HL-60 (cell line): ENCODE data around the gene DNAJA3.

ENCODE experiments used
- DNase-seq, 2 experiments: peaks; one replicate each; pipeline ENCODE4 v3.0.0-alpha.2; 2010 to 2020; ENCODE audit warnings: low read depth in 1 of 2, low spot score in 1 of 2
- H3K27ac ChIP-seq: fragments of 250-450 bp; sonication (Bioruptor Pico); replicated peaks from 2 replicates; pipeline ENCODE4 v1.5.1; 2020; ENCODE audit warnings: mild to moderate bottlenecking, moderate library complexity
- H3K27me3 ChIP-seq: fragments of 250-450 bp; sonication (Bioruptor Pico); 2 replicates; pipeline ENCODE4 v1.5.1; 2021; ENCODE audit warnings: mild to moderate bottlenecking, moderate library complexity; ENCODE audit not compliant: insufficient read depth, poor library complexity, severe bottlenecking
- H3K4me3 ChIP-seq: replicated peaks from 2 replicates; pipeline ENCODE4 v1.5.1; 2011; ENCODE audit warnings: mild to moderate bottlenecking, control low read depth, low read length; ENCODE audit not compliant: insufficient read depth
- GABPA ChIP-seq: IDR thresholded peaks from 2 replicates; pipeline ENCODE4 v1.6.1; 2012; ENCODE audit warnings: low read depth
- POLR2AphosphoS5 ChIP-seq: IDR thresholded peaks from 2 replicates; pipeline ENCODE4 v1.6.1; 2012; ENCODE audit warnings: low read depth
- SPI1 ChIP-seq: IDR thresholded peaks from 2 replicates; pipeline ENCODE4 v1.6.1; 2012; ENCODE audit warnings: low read depth, mild to moderate bottlenecking, borderline replicate concordance
- TF ChIP-seq, protein P1 (sequence below): IDR thresholded peaks from 2 replicates; pipeline ENCODE4 v1.6.1; 2012; ENCODE audit warnings: low read depth; ENCODE audit not compliant: insufficient replicate concordance
- TF ChIP-seq, protein P2 (sequence below): IDR thresholded peaks from one replicate; pipeline ENCODE4 v1.5.1; 2011; ENCODE audit warnings: low read length, control low read depth, inconsistent platforms; ENCODE audit not compliant: insufficient read depth

DNAJA3 gene

DNA sequence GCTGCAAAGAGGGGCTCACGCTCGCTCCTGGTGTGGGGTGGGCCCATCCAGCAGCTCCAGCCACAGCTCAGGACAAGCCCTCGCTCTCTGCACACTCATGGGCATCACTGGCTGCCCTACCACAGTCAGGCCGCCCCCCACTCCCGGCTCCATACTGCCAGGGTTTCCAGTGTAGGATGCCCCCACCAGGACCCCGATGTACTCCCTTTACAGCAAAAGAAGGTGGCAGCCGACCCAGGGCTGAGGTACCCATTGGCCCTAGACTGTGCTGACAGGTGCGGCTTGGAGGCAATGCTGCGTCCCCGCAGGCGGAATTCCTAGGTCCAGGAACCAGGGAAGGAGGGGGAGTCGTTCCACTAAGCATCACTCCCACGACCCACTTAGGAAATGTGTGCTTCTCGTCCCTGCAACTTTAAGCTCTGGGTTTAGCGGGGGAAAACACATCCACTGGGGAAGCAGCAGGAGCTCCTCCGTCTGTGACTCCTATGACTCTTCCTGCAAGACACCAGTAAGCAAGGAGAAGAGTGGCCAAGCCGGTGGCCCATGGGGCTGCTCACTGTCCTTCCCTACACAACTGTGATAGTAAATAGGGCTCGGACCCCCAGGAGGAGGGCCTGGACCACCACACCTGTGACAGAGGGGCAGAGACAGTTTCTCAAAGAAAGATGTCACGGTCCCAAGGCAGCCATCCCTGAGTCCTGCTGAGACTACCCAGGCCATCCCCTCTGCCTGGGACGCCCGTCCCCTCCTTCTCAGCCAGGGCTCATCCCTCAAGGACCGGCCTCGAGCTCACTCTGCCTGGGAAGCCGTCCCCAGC is 22.3 kb upstream of the DNAJA3 start:
- DNase-seq = no peak
- no peaks in the 10 kb centered on the region for H3K27me3 ChIP-seq
- H3K4me3 ChIP-seq = no peak overlapping the region
- H3K27ac ChIP-seq = no peak overlapping the region
- TF ChIP-seq SPI1 = no peak
- TF ChIP-seq POLR2AphosphoS5 = no peak
- TF ChIP-seq, protein P1, sequence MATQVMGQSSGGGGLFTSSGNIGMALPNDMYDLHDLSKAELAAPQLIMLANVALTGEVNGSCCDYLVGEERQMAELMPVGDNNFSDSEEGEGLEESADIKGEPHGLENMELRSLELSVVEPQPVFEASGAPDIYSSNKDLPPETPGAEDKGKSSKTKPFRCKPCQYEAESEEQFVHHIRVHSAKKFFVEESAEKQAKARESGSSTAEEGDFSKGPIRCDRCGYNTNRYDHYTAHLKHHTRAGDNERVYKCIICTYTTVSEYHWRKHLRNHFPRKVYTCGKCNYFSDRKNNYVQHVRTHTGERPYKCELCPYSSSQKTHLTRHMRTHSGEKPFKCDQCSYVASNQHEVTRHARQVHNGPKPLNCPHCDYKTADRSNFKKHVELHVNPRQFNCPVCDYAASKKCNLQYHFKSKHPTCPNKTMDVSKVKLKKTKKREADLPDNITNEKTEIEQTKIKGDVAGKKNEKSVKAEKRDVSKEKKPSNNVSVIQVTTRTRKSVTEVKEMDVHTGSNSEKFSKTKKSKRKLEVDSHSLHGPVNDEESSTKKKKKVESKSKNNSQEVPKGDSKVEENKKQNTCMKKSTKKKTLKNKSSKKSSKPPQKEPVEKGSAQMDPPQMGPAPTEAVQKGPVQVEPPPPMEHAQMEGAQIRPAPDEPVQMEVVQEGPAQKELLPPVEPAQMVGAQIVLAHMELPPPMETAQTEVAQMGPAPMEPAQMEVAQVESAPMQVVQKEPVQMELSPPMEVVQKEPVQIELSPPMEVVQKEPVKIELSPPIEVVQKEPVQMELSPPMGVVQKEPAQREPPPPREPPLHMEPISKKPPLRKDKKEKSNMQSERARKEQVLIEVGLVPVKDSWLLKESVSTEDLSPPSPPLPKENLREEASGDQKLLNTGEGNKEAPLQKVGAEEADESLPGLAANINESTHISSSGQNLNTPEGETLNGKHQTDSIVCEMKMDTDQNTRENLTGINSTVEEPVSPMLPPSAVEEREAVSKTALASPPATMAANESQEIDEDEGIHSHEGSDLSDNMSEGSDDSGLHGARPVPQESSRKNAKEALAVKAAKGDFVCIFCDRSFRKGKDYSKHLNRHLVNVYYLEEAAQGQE = no peak
- TF ChIP-seq GABPA = no peak
- TF ChIP-seq, protein P2, sequence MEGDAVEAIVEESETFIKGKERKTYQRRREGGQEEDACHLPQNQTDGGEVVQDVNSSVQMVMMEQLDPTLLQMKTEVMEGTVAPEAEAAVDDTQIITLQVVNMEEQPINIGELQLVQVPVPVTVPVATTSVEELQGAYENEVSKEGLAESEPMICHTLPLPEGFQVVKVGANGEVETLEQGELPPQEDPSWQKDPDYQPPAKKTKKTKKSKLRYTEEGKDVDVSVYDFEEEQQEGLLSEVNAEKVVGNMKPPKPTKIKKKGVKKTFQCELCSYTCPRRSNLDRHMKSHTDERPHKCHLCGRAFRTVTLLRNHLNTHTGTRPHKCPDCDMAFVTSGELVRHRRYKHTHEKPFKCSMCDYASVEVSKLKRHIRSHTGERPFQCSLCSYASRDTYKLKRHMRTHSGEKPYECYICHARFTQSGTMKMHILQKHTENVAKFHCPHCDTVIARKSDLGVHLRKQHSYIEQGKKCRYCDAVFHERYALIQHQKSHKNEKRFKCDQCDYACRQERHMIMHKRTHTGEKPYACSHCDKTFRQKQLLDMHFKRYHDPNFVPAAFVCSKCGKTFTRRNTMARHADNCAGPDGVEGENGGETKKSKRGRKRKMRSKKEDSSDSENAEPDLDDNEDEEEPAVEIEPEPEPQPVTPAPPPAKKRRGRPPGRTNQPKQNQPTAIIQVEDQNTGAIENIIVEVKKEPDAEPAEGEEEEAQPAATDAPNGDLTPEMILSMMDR = no peak

DNA sequence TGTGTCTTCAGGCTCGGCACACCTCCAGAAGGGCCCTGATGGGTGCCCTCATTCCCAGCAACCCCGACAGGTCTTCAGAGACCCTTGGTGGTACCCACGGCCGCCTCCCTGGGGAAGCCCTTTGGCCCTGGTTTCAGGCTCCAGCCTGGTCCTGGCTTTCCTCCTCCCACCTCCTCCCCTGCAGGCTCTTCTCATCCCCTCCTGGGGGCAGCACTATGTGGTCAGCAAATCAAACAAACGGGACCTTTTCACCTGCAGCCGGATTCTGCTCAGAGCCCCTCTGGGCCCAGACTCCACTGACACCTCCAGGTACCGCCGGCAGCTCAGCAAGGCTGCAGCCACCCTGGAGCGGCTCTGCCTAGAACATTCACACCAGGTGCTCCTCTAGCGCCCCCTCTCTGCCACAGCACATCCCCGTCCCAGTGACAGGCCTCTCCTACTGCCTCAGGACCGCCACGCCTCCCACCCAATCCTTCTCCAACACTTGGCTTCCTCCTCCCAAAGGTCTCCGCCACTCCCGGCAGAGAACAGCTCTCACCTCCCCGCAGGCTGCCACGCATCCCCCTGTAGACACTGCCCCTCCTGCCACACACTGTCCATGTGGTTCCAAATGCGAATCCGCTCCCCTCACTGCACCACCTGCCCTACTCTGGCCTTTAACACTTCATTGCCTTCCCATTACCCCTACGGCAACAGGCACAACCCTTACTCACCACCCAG is 21.3 kb upstream of the DNAJA3 start:
- peak in 1 of 2 experiments; percentile 46 for DNase-seq

DNA sequence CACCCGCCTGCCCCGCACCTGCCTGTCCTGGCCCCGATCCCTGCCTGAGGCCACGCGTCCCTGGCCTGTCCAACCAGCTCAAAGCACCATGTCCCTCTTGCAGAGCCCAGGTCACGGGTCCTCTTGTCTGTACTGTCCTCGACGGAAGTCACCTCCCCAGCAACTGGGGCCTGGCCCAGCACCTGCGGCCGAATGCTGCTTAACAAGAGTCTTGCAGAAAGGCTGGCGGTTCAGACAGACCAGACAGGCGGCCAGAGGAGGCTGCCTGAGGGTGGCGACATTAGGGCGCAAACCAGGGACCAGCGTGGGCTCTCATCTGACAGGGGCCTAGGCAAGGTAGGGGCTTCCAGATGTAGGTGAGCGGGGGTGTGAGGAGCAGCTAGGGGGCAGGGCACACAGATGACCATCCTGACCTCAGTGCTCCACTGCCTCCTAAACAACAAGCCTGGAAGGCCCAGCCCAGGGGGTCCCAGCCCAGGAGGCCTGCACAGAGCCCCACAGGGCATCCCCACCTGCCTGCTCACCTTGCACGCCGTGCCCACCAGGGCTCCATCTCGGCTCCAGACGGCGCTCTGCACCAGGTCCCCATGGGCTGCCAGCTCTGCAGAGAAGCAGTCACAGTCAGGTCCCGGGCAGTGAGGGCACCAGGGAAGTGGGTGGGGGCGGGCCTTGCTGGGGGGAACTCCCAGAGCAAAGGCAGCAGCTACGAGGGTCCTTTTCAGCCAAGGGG is 20.5 kb upstream of the DNAJA3 start:
- Histone ChIP-seq H3K27ac (no peak overlapping the region), H3K27me3 (no peaks in the 10 kb centered on the region), H3K4me3 (no peak overlapping the region)
- TF ChIP-seq SPI1 (no peak), GABPA (no peak), POLR2AphosphoS5 (no peak)
- TF ChIP-seq, protein P1 = no peak
- TF ChIP-seq, protein P2 = no peak
- DNase-seq = no peak

More for the DNA sequence above, 21.3 kb upstream of the DNAJA3 start:
- H3K27ac ChIP-seq = no peak overlapping the region
- H3K4me3 ChIP-seq = no peak overlapping the region
- TF ChIP-seq POLR2AphosphoS5 = no peak
- TF ChIP-seq, protein P2 = peak; percentile 55
- no peaks in the 10 kb centered on the region for H3K27me3 ChIP-seq
